Erythroblast (primary cell): ENCODE results near the gene RNF133.
"Not testable (repeated sequence)": the region's sequence is repeated elsewhere in the genome, so short reads cannot be mapped to it uniquely, and the experiment has no call there.

Source experiments
- DNase-seq, 2 experiments: peaks; one replicate each; lab custom pipeline; 2025; lab: John Stamatoyannopoulos, UW
- GATA1 ChIP-seq: IDR thresholded peaks from 2 replicates; pipeline ENCODE4 v1.6.1; 2011; ENCODE audit warnings: low read depth, mild to moderate bottlenecking, control low read depth, low read length, moderate library complexity
- POLR2A ChIP-seq: IDR thresholded peaks from 2 replicates; pipeline ENCODE4 v1.6.1; 2011; ENCODE audit warnings: mild to moderate bottlenecking, low read length

Gene RNF133

DNA sequence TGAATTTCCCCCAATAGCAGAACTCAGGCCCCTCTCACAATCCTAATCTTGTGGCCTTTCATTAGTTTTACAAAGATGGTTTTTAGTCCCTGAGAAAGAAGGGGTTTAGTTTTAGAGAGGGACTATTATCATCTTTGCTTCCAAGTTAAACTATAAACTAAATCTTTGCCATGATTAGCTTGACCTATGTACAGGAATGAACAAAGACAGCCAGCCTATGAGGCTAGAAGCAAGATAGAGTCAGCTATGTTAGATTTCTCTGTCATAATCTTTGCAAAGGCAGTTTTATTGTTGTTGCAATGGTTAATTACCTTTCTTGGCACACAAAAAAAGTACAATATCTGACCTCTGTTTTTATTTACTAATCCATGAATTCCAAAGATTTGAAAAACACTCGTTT is 19.1 kb downstream of the RNF133 start:
- TF ChIP-seq POLR2A (no peak), GATA1 (no peak)
- no peak for DNase-seq

DNA sequence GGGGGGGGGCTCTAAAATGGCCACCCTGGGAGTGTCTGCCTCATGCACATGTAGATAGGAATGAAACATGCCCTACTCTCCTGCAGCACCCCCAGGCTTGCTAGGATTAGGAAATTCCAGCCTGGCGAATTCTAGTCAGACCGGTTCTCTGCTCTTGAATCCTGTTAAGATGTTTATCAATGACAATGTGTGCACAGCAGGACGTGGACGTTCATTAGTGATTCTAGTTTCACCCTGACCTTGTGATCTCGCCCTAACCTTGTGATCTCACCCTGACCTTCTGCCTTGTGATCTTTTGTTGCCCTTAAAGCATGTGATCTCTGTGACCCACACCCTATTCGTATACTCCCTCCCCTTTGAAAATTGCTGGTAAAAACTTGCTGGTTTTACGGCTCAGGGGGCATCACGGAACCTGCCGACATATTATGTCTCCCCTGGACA is 19.6 kb downstream of the RNF133 start:
- DNase-seq: not testable (repeated sequence)

DNA sequence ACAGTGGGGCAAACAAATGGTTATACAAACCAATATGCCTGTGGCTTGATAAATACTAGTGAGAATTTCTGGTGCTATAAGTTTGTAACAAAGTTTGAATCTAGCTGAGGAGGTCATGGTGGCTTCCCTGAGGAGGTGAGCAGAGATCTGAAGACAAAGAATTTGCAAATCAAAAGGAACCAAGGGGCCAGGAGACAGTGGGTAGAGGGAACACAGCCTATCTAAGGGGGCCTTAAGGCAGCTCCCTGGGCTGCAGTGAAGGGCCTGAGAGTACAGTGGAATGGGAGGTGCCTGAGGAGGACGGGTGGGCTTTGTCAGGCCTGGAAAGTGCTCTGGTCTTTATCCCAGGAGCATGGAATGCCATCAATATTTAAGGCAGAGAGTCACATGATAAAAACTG is 21.8 kb downstream of the RNF133 start:
- no peak for DNase-seq
- TF ChIP-seq POLR2A (no peak), GATA1 (no peak)

DNA sequence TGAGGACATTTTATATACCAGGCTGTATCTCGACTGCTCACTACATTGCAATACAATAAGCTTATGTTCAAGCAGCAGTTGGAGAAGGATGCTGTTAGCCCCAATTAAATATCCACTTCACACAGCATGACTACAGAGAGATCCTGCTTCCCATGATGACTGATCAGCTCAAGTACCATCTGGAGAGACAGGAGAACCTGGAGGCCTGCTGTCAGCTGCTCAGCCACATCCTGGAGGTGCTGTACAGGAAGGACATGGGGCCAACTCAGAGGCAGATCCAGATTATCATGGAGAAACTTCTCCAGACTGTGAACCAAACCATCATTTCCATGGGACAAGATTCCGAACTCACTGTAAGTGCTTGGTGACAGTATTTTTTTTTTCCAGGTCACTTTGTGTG is 22.5 kb downstream of the RNF133 start:
- no peak for DNase-seq
- no peak for TF ChIP-seq GATA1

DNA sequence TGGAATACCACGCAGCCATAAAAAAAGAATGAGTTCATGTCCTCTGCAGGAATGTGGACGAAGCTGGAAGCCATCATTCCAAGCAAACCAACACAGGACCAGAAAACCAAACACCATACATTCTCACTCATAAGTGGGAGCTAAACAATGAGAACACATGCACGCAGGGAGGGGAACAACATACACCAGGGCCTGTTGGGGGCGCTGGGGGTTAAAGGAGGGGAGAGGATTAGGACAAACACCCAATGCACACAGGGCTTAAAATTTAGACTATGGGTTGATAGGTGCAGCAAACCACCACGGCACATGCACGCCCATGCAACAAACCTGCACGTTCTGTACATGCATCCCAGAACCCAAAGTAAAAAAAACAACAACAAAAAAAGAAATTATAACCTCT is 23.3 kb downstream of the RNF133 start:
- DNase-seq: no peak
- TF ChIP-seq GATA1 (no peak), POLR2A (no peak)

DNA sequence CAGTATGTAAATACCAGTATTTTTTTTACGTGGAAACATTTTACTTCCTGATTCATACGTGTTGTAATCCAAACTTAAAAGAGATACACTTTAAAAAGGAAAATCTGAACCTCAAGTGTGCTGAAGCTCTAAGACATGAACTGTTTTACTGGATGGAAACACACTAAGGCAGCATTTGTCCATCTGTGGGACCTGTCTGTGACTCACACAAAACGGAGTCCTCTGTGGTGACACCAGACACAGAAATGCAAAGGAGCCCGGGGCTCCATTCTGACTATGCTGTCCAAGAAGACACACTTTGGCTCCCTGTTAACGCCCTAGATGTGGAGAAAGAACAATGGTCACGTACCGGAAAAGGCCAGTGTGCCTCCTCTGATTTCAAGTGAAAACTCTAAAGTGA is 23.9 kb downstream of the RNF133 start:
- no peak for DNase-seq
- no peak for TF ChIP-seq GATA1
- no peak for TF ChIP-seq POLR2A

DNA sequence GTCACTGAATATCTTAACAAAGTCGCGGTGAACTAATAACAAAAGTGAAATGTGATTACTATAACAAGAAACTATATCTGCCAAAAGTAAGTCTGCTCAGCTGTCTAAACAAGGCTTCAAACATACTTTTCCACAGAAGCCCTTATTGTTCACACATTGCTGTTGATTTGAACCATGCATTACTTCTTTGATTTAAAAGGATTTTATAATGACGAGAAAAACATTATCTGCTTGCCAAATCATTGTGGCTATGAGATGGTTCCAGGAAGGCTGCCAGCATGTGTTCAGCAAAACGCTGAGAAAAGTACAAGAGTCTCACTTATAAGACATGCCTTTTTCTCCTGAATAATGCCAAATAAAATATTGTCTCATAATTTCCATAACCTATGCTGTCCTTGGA is 24.4 kb downstream of the RNF133 start:
- DNase-seq: no peak

DNA sequence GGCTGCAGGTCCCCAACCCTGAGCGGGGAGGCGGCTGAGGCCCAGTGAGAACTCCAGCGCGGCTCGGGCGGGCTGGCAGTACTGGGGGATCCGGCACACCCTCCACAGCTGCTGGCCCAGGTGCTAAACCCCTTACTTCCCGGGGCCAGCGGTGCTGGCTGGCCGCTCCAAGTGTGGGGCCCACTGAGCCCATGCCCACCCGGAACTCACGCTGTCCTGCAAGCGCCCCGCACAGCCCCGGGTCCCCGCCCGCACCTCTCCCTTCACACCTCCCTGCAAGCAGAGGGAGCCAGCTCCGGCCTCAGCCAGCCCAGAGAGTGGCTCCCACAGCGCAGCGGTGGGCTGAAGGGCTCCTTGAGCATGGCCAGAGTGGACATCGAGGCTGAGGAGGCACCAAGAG is 25.0 kb downstream of the RNF133 start:
- TF ChIP-seq GATA1 (no peak), POLR2A (no peak)

More for the DNA sequence above, 24.4 kb downstream of the RNF133 start:
- TF ChIP-seq POLR2A: no peak
- TF ChIP-seq GATA1: no peak

DNA sequence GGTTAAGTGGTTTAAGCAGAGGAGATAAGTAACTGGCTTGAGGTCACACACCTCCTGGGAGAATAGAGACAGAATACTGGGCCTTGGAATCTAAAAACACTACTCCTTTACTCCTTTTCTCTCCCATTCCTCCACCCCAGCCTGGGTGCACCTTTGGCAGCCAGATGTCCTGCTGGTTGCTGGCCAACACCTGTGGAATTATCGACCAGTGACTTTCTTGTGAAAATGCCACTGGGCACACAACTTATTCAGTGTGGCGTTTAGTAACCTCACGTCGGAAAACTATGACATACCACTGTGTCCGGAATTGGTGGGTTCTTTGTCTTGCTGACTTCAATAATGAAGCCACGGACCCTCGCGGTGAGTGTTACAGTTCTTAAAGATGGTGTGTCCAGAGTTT is 26.4 kb downstream of the RNF133 start:
- no peak for DNase-seq
- no peak for TF ChIP-seq GATA1
- no peak for TF ChIP-seq POLR2A

More for the DNA sequence above, 25.0 kb downstream of the RNF133 start:
- DNase-seq: no peak

DNA sequence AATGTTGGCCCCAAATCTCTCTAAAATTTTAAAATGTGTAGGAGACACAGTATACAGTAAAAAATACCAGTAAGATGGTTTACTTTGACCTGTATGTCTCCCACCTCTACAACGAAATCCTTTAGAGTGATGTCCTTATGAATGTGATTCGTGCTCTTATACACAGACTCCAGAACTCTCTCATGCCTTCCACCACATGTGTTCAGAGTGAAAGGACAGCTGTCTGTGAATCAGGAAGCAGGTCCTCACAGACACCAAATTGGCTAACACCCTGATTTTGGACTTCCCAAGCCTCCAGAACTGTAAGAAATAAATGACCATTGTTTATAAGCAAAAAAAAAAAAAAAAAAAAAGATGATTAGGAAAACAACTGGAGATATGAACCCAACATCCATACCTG is 35.2 kb downstream of the RNF133 start:
- TF ChIP-seq GATA1 (no peak), POLR2A (no peak)
- no peak for DNase-seq

DNA sequence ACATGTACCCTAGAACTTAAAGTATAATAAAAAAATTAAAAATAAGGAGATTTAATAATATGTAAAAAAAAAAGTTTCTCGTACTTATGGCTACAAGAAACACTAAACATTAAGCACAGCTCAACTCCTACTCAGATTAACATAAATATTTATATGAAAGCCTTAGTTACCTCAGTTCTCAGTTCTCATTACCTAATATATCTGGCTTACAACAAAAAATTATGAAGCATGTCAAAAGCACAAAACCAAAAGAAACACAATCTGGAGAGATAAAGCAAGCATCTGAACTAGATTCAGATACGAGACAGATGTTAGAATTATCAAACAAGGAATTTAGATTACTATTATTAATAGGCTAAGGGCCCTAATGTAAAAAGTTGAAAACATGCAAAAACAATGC is 40.1 kb downstream of the RNF133 start:
- TF ChIP-seq GATA1 (no peak), POLR2A (no peak)
- DNase-seq: no peak

DNA sequence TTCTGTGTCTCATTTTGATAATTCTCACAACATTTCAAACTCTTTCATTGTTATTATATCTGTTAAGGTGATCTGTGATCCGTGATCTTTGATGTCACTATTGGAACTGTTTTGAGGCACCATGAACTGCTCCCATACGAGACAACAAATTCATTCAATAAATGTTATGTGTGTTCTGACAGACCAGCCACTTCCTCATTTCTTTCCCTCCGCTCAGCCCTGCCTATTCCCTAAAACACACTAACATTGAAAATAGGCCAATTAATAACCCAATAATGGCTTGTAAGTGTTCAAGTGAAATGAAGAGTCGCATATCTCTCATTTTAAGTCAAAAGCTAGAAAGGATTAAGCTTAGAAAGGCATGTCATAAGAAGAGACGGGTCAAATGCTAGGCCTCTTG is 45.2 kb downstream of the RNF133 start:
- TF ChIP-seq GATA1 (no peak), POLR2A (no peak)

DNA sequence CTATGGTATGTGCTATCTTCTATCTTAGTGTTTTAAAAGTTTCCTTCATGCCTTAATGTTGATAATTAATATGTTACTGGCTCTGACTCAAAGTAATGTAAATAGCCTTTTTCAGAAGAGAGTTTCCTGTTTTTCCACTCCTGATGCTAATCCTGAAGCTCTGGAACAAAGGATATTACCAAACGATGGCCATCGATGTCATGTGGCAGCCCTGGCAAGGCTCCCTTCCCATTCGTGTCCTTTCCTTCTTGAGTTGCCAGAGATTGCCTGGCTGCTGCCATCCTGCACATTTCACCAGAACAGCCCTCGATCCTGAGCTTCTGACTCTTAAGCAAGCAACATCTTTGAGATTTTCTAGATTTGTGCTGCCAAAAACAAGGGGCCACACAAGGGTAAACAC is 46.0 kb downstream of the RNF133 start:
- TF ChIP-seq POLR2A: no peak
- no peak for DNase-seq

More for the DNA sequence above, 45.2 kb downstream of the RNF133 start:
- DNase-seq: no peak

DNA sequence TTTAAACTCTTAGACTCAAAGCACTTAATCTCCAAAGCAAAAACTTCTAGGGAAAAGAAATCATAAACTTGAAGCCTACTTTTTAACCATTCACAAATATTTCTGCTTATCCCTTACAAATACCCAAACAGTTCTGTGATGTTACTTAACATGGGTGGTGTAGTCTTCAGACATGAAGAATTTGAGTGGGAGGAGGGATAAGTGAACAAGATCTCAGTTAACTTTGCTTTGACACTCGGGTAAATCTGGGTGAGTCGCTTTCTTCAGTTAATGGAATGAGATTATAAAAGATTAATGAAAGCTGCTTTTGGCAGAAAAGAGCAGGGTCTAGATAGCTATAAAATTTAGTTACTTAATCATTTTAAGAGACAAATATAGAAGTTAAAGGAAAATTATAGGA is 47.5 kb downstream of the RNF133 start:
- no peak for DNase-seq
- TF ChIP-seq GATA1 (no peak), POLR2A (no peak)
